Lower lobe of right lung (tissue), 2 donors: ENCODE measurements around the gene MYO5A. TPM values are rescaled to one million over a fixed set of nuclear protein-coding genes. Genes with fewer than 3 reads are reported as not detected.

Experiments used
- ATAC-seq, 2 donors: fragments of 200-7000 bp; cut with Tn5 transposase; one replicate each; pipeline ENCODE4 v1.9.1; 2020 to 2022; ENCODE audit warnings: mild to moderate bottlenecking in 2 of 2, moderate library complexity in 2 of 2
- DNase-seq: peaks from one replicate; pipeline ENCODE4 v3.0.0-alpha.2; 2020
- H3K27ac ChIP-seq: fragments of 200-600 bp; one replicate; pipeline ENCODE4 v1.8.0; 2022
- H3K27me3 ChIP-seq: fragments of 200-600 bp; one replicate; pipeline ENCODE4 v1.8.0; 2022; ENCODE audit warnings: low read depth
- H3K36me3 ChIP-seq: fragments of 200-600 bp; one replicate; pipeline ENCODE4 v1.8.0; 2022; ENCODE audit warnings: mild to moderate bottlenecking
- H3K4me1 ChIP-seq: fragments of 200-600 bp; one replicate; pipeline ENCODE4 v1.8.0; 2022
- H3K4me3 ChIP-seq: fragments of 200-600 bp; one replicate; pipeline ENCODE4 v1.8.0; 2022; ENCODE audit warnings: mild to moderate bottlenecking
- H3K9me3 ChIP-seq: fragments of 200-600 bp; one replicate; pipeline ENCODE4 v1.8.0; 2022
- CTCF ChIP-seq: fragments of 200-600 bp; IDR thresholded peaks from one replicate; pipeline ENCODE4 v1.8.0; 2022; ENCODE audit warnings: antibody characterized with exemption, mild to moderate bottlenecking
- intact Hi-C: fragments of 100-400 bp; cut with DNase I; formaldehyde crosslinking; loops from one replicate; pipeline ENCODE4 v1.11.0; 2022
- total RNA-seq: library from RNA; stranded (reverse); fragmentation: NEBNext Ultra II Directional; extraction: Animal tissue kit (Norgen Biotek cat#: 25700); gene quantifications from one replicate; pipeline ENCODE4 v1.2.1, GENCODE V29; 2021
- donor health status: DM: no; HTN: yes; CAD: no; lungs with severe emphysema.

Gene MYO5A
- total RNA-seq, 1 donor from 2014 or later, result 36.1 TPM

- Histone ChIP-seq H3K27ac (no peak overlapping the region), H3K4me1 (peaks cover 7% of the 10 kb centered on the region), H3K4me3 (no peak overlapping the region), H3K9me3 (no peaks in the 10 kb centered on the region), H3K27me3 (no peaks in the 10 kb centered on the region), H3K36me3 (peaks cover 34% of the 10 kb centered on the region)
- intact Hi-C loops, result no loop called here
- ATAC-seq (no peak), DNase-seq (no peak)
- TF ChIP-seq CTCF, result no peak
Observed at GRCh38 chr15:52280326-52281084, 248.2 kb downstream of the MYO5A start.

GRCh38 chr15:52278636-52279367, 249.9 kb downstream of the MYO5A start:
- no peaks in the 10 kb centered on the region for H3K9me3 ChIP-seq
- peaks cover 47% of the 10 kb centered on the region for H3K36me3 ChIP-seq
- ATAC-seq (no peak), DNase-seq (no peak)
- peaks cover 7% of the 10 kb centered on the region for H3K4me1 ChIP-seq
- intact Hi-C loops, result no loop called here
- H3K27ac ChIP-seq, result no peak overlapping the region
- H3K4me3 ChIP-seq, result no peak overlapping the region
- H3K27me3 ChIP-seq, result no peaks in the 10 kb centered on the region
- TF ChIP-seq CTCF, result no peak

GRCh38 chr15:52278135-52278534, 250.5 kb downstream of the MYO5A start:
- peaks cover 51% of the 10 kb centered on the region for H3K36me3 ChIP-seq
- DNase-seq (no peak), ATAC-seq (no peak)
- no peaks in the 10 kb centered on the region for H3K9me3 ChIP-seq
- H3K27ac ChIP-seq, result no peak overlapping the region
- intact Hi-C loops, result no loop called here
- no peaks in the 10 kb centered on the region for H3K27me3 ChIP-seq
- no peak for TF ChIP-seq CTCF
- no peak overlapping the region for H3K4me3 ChIP-seq
- peaks cover 7% of the 10 kb centered on the region for H3K4me1 ChIP-seq

GRCh38 chr15:52277575-52277974, 251.1 kb downstream of the MYO5A start:
- no peak for TF ChIP-seq CTCF
- intact Hi-C loops, result no loop called here
- ATAC-seq (no peak), DNase-seq (no peak)
- Histone ChIP-seq H3K4me3 (no peak overlapping the region), H3K36me3 (peaks cover 56% of the 10 kb centered on the region), H3K4me1 (peaks cover 7% of the 10 kb centered on the region), H3K27ac (no peak overlapping the region), H3K27me3 (no peaks in the 10 kb centered on the region), H3K9me3 (no peaks in the 10 kb centered on the region)

- Histone ChIP-seq H3K9me3 (no peaks in the 10 kb centered on the region), H3K36me3 (peaks cover 69% of the 10 kb centered on the region), H3K4me3 (no peak overlapping the region), H3K27me3 (no peaks in the 10 kb centered on the region), H3K4me1 (peaks cover 4% of the 10 kb centered on the region), H3K27ac (no peak overlapping the region)
- TF ChIP-seq CTCF, result no peak
- no peak for DNase-seq
- no peak for ATAC-seq
- intact Hi-C loops, result no loop called here
Observed at GRCh38 chr15:52276256-52276770, 252.4 kb downstream of the MYO5A start.
